ENCODE results near the gene CCDC43. TPM values are rescaled to one million over a fixed set of nuclear protein-coding genes. Genes with fewer than 3 reads are reported as not detected.
A peak's percentile ranks its signal among the peaks of the same experiment; 100 is the strongest.

CCDC43 gene
- total and polyA plus RNA-seq, 2 of the 13 experiments (the other 11 are each of a cell fraction or from before 2014, with no cell fraction given), result 17.5 to 94.8 TPM

GRCh38 chr17:44629314-44629713, 60.3 kb downstream of the CCDC43 start (continued):
- no peak for TF ChIP-seq SMAD3 (CRISPR knock-in tag; IDR thresholded peaks at IDR 0.05)

DNA sequence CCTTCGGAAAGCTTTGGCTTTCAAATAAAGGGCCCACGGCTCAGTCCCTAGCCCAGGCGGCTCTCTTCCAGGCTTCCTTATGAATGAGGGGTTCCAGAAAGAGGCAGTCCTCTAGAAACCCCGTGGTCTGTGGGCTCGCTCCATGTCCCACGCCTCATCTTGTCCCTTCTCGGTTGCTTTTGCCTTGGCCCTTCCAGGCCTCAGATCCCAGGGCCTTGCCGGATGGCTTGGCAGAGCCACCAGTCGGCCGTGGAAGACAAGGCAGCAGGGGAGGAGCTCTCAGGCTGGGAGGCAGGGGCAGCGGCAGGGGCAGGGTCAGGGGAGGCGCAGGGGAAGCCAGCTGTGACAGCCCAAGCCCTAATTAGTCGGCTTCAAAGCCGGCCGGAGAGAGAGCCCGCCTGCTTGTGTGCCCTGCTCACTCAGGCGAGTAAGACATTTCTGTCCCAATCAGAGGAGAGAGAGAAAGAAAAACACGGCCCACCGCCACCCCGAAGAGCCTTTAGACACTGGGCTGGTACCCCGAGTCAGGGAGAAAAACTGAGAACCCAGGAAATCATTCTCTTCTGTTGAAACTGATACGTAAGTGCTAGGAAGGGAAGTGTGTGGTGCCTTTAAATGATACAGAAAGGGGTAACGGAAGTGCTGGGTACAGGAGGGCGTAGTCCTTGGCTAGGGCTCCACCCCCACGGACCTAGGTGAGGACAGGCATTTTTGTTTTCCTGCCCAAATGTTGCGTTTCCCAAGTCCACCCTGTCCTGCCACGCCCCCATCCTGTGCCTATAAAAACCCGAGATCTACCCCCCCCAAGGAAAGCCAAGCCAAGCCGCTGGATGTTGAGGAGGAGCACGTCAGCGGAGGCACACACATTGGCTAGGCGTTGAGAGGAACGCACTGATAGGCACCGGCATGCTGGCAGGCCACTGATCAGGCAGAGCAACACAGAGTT, 61.1 kb downstream of the CCDC43 start:
- POLR2A ChIA-PET, result no interaction called here
- H3K79me2 ChIP-seq (ENCODE audit: insufficient read depth, low read length), result no peaks in the 10 kb centered on the region
- no peaks in the 10 kb centered on the region for H3K9me3 ChIP-seq (ENCODE audit: low read length)
- 35% methylated on average over 31 of the region's 34 CpGs for WGBS (ENCODE audit: low lambda C conversion rate)
- peak overlapping the region; percentile 29 to 61 (median 53); a peak in 5 of 6 replicates for H3K4me3 ChIP-seq (replicated peaks in 1 of 3; ENCODE audit: insufficient read depth in 1 of 3, low read depth in 2 of 3, low read length in 3 of 3)
- no peak for FAIRE-seq
- peak; percentile 29 for DNase-seq (ENCODE audit: low spot score)
- peak overlapping the region; percentile 20 for H2AFZ ChIP-seq (ENCODE audit: low read length)
- H3K36me3 ChIP-seq (replicated peaks in 1 of 2; ENCODE audit: control insufficient read depth in 1 of 2, insufficient read depth in 2 of 2, low read length in 2 of 2), result no peaks in the 10 kb centered on the region
- peaks cover 22% of the 10 kb centered on the region; the same call in 1 of the 2 replicates for H3K4me1 ChIP-seq (ENCODE audit: insufficient read depth, low read length)
- CTCF ChIA-PET (ENCODE audit: low intra/inter-chr PET ratio, low total read pairs), result no interaction called here
- ATAC-seq, result peak; percentile 82
- H3K9ac ChIP-seq (ENCODE audit: insufficient read depth, low read depth, low read length), result peak overlapping the region; percentile 40; the same call in 1 of the 2 replicates
- no TSS peak for BruUV-seq (replicated peaks)
- intact Hi-C loops (cut with micrococcal nuclease; ENCODE audit: unreplicated experiment), result no loop called here
- peaks cover 0 to 10% of the 10 kb centered on the region in 2 experiments; a peak in 1 of 5 replicates for H3K27me3 ChIP-seq (ENCODE audit: control insufficient read depth in 1 of 2, insufficient read depth in 2 of 2, low read length in 2 of 2)
- H3K4me2 ChIP-seq (ENCODE audit: low read depth, low read length), result peak overlapping the region; percentile 78
- H3K27ac ChIP-seq (ENCODE audit: extremely low read length, insufficient read depth, low read length), result no peak overlapping the region
- in situ Hi-C loops (cut with HindIII; ENCODE audit: extremely low pct_ligation_motif_present, low pct_unique_long_range_greater_than_20kb), result no loop called here
- no peaks in the 10 kb centered on the region for H4K20me1 ChIP-seq (ENCODE audit: insufficient read depth, low read length)
- TF ChIP-seq TOPORS (CRISPR knock-in tag; IDR thresholded peaks at IDR 0.05), result no peak
- peak; percentile 31; the same call in 1 of the 2 replicates for TF ChIP-seq ZBTB46 (CRISPR knock-in tag; IDR thresholded peaks at IDR 0.05; ENCODE audit: borderline replicate concordance)
- 0 out of 2 replicates have a peak, but pooled peaks have one; percentile 38 for TF ChIP-seq MTA1 (CRISPR knock-in tag; IDR thresholded peaks at IDR 0.05; ENCODE audit: borderline replicate concordance)
- 0 out of 2 replicates have a peak, but pooled peaks have one; percentile 7 for TF ChIP-seq MXD1 (CRISPR knock-in tag; IDR thresholded peaks at IDR 0.05)
- peak; percentile 72 for TF ChIP-seq ZFY (CRISPR knock-in tag; IDR thresholded peaks at IDR 0.05)
- no peak for TF ChIP-seq ZBTB49 (CRISPR knock-in tag; IDR thresholded peaks at IDR 0.05; ENCODE audit: borderline replicate concordance)
- TF ChIP-seq CTCF (CRISPR knock-in tag; IDR thresholded peaks at IDR 0.05), result peak; percentile 42; the same call in 1 of the 2 replicates
- no peak for TF ChIP-seq SIN3A (IDR thresholded peaks at IDR 0.05; ENCODE audit: borderline replicate concordance, low read depth, low read length)
- no peak for TF ChIP-seq ARID3A (IDR thresholded peaks at IDR 0.05; ENCODE audit: low read depth, low read length)
- TF ChIP-seq HOXA3 (CRISPR knock-in tag; IDR thresholded peaks at IDR 0.05), result 0 out of 2 replicates have a peak, but pooled peaks have one; percentile 7
- TF ChIP-seq ZNF205 (CRISPR knock-in tag; IDR thresholded peaks at IDR 0.05), result 0 out of 2 replicates have a peak, but pooled peaks have one; percentile 46
